GM18499 (cell line): ENCODE results near the gene LYAR.
"Not testable (repeated sequence)": the region's sequence is repeated elsewhere in the genome, so short reads cannot be mapped to it uniquely, and the experiment has no call there.

Experiments used
- ATAC-seq: cut with Tn5 transposase; IDR thresholded peaks from one replicate; pipeline ENCODE4 v1.9.1; 2021; ENCODE audit warnings: moderate number of reproducible peaks; ENCODE audit not compliant: insufficient read depth, unreplicated experiment

Gene LYAR

DNA sequence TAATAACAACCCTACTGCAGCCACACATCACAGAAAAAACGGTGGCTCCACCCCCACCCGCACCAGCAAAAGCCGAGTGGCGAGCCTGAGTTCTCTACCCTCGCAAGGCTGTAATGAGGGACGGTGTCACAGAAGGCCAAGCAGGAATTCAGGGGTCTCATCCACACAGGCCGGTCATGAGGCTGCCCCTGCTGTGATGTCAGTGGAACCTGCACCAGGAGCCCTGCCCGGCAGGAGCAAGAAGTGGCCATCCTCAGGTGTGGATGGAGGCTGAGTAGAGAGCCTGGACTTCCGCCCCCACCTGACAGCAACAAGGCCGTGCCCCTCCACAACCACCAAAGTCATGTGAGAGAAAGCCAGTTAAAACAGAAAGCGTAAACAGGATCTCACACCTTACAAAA, 20.6 kb downstream of the LYAR start:
- no peak for ATAC-seq

DNA sequence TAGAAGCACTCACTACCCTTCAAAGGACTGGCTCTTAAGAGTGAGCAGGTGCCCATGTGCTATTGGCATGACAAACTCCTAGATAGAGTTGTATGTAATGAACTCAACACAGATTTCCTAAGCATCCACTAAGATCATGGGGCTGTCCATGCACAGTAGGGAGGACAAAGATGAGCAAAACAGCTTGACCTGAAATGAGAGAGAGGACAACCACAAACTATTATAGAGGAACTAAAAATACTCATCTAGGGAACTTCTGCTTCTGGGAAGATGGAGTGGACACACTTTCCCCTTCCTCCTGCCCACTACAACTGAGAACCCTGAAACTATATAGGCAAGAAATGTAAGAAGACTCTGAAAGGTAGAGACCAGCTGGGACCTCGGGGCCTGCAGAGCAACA, 21.2 kb downstream of the LYAR start:
- no peak for ATAC-seq

DNA sequence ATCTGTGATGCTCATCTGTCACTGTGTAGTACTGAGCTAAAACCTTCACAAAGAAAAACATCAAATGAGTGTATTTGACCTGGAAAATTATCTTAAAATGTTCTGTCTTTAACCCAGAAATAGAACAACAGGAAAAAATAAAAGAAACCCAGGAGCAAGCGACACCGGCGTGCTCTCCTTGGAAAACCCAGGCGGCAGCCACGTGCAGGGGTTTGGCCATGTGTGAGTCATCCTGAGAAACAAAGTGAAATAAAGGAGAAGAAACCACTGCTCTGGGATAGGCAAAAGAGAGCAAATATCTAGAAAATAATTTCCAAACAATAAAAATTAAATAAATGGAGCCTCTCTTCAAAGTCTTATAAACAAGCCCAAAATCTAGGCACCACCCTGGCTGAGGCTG, 22.0 kb downstream of the LYAR start:
- no peak for ATAC-seq

DNA sequence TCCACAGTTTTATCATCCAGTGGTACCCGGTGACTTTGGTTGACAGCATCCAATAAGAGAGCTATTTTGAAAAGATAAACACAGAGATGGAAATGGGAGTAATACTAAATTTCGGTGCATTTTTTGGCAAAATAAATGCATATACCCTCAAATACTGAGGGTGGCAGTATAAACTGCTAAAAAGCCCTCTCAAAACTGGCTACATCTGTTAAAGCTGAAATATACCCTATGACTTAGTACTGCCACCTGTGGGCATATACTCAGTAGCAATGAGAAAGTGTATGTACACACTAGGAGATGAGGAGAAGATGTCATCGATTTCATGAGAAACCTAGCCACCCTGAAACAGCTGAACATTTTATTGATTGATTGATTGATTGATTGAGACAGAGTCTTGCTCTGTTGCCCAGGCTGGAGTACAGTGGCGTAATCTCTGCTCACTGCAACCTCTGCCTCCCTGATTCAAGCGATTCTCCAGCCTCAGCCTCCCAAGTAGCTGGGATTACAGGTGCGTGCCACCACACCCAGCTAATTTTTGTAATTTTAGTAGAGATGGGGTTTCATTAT, 29.7 kb downstream of the LYAR start:
- peak; percentile 63 for ATAC-seq

DNA sequence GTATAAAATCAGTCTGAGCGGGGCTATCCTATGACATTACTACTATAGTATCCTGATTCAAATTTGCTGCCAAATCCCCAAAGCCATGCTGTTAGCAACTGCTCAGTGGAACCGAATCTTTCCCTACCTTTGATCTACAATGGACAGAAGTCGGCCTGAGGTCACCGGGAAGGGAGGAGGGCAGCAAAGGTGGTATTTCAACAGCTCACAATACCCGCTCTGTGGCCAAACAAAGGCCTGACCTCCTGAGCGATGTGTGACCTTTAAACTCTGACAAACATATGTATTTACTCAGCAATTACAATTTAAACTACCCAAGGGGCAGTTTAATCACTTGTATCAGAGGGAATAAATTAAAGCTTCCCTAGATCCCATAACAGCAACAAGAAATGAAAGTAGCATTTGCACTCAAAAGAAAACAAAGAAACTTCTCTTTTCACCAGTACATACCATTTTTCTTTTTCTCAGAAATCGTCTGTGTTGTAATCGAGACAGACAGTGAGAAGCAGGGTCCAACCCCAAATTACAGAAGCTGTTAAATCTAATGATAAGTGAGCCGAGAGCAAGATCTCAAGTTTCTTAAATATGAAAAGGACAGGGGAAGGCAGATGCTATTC, 30.4 kb downstream of the LYAR start:
- ATAC-seq, result no peak

DNA sequence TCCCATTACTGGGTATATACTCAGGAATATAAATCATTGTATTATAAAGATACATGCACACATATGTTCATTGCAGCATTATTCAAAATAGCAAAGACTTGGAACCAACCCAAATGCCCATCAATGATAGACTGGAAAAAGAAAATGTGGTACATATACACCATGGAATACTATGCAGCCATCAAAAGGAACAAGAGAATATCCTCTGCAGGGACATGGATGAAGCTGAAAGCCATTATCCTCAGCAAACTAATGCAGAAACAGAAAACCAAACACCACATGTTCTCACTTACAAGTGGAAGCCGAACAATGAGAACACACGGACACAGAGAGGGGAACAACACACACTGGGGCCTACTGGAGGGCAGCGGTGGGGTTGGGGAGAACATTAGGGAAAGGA, 32.2 kb downstream of the LYAR start:
- not testable (repeated sequence) for ATAC-seq

DNA sequence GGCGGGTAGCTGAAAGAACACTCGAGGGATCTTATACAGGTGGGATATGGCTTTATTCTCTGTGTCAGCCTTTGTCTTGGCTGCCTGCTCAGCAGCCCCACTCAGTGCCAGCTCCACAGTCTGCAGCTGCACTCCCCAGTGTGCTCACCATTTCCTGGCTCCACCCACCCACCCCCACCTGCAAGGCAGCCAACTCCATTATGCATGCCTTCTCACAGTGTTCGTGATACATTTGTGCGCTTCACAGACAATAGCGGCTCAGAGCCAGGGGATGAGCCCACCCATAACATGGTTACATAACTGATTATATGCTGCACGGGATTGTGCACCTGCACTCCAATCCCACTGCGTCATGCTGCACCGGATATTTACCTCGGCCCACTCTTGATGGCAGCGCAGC, 33.2 kb downstream of the LYAR start:
- ATAC-seq, result no peak

DNA sequence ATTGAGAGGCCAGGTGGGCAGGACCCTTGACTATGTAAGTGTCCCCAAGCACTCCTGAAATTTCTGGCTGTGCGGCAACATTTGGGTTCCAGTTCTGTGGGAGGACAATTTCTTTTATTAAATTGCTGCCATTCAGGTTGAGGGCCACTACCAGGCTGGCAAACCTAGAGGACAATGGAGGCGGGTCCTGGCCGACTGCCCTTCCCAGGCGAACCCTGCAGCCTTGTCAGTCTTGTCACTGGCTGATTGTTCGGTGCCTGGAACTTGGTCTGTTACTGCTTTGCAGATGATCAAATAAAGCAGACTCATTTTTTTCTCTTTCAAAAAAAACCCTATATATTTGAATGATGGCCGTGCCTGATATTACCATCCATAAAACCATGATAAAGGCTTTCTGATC, 35.3 kb downstream of the LYAR start:
- ATAC-seq, result no peak

DNA sequence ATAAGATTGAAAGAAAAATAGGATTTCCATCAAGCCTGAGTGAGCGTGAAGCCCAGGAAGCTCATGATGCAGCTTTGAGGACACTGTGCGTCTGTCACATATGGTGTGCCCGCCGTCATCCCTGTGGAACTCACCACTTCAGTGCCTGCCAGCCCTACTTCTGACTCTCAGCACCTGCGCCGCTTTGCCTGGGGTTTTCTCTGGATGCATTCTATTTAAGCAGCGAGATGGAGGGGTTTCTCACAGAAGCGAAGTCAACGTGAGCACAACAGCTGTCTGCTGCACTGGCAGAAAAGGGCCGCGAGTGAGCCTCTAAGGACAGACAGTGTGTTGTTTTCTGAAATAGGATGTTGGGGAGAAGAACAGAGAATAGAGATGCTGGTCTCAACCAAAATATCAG, 35.8 kb downstream of the LYAR start:
- ATAC-seq, result no peak

DNA sequence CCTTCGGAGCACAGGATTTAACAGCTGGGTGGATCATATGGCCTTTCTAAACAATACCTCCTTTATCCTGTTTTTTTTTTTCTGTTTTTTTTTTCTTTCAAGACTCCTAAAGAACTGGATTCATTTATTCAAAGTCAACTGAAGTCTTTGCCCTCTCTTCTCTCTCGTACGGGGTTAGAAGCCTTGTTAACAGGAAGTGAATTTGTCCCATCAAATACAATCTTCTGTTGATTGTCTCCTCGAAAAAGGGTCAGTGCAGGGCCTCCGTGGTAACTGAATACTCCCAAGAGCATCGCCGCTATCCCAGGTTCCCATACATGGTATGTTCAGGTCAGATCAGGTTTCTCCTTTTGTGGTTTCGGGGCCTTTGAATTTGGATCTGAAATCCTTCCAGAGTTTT, 40.1 kb downstream of the LYAR start:
- ATAC-seq, result no peak

DNA sequence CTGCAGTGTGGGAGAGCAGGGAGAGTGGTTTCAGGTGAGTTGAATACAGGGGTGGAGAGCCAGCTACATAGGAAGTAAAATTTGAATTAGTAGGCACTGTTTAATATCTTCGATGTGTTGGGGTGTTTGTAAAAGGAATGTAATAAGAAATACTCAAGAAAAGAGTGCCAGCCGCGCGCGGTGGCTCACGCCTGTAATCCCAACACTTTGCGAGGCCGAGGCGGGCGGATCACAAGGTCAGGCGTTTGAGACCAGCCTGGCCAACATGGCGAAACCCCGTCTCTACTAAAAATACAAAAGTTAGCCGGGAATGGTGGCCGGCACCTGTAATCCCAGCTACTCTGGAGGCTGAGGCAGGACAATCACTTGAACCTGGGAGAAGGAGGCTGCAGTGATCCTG, 40.6 kb downstream of the LYAR start:
- ATAC-seq, result not testable (repeated sequence)

DNA sequence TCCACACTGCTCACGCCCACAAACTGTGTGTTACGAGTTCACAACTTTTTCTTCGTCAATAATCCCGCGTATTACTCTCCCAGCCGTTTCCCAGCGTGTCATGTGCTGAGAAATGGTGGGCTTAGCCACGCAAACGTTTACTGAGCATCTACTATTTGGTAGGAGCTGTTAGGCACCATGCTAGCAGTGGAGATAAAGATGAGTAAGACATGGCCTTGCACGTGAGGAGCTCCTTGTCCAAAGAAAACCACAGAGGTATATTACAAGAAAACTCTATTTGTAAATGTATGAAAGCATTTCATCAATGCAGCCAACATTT, 41.1 kb downstream of the LYAR start:
- ATAC-seq, result no peak

DNA sequence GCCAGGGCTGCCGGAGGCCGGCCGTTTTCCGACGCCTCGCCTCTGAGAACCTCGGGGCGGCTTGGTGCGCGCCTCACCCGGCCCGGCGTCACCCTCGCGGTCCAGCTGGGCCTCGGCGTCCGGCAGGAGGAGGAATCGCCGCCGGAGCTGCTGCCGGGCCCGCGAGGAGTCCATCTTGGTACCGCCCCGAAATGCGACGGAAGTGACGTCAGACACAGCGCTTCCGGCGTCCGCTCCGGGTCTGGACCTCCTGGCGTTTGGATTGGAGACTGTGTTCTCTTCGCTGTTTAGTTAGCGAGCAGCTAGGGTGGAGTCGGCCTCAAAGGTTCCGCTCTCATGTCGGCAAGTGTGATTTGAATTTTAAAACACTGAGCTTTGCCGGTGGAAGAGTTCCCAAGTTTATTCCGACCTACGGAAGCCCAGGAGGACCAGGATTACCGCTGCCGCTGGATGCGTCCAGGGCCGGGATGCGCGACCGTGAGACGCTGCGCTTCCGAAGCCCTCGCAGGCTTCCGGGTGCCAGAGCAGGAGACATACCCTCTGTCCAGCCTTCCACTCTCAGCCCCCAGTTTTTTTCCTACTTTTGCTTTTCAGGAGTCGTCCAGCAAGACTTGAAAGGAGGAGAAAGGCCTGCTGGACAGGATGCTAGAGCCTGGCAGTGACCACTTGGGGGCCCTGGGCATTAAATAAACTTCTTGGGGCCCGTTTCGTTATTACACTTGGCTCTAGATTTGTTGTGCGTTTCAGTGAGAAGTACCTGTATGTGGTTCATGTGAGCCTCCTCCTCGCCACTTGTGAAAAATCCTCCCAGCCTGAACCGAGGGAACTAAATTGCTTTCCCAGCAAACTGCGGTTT, 41.7 kb downstream of the LYAR start, which contains the start of gene TMEM128:
Gene TMEM128, minus strand, starts transcription at position 195 of the 856 bp plus-strand sequence. Its CDS starts 21 bp downstream, at position 174.
- peak; percentile 78 for ATAC-seq

DNA sequence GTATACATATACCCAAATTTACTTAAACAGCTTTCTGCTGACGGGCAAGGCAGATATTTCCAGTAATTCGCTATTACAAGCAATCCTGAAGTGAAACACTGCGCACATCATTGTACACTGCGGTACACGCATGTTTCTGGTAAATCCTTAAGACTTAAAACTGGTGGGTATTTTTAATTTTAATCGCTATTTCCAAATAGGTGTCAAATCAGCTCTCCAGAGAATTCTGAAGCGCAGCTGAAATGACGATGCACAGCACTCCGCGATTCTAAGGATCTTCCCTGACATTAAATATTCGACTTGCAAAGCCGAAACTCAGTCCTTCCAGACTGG, 42.3 kb downstream of the LYAR start:
- ATAC-seq, result no peak

DNA sequence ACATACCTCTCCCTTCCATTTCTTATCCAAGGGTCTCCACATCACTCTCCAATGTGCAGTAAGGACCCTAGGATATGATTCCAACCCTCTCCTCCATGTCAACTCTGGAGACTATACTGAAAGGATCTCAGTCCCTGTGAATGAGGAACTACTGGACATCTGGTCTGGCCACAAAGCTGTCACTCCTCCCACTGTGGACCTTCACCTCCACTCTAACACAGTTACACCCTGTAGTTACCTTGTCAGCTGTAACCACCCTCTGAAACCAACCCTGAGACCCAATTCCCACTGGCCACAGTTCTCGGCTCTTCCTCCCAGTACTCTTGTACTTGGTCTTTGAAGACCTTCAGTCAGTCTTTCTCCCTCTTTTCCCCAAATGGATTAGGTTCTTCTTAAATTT, 44.8 kb downstream of the LYAR start:
- ATAC-seq, result no peak

DNA sequence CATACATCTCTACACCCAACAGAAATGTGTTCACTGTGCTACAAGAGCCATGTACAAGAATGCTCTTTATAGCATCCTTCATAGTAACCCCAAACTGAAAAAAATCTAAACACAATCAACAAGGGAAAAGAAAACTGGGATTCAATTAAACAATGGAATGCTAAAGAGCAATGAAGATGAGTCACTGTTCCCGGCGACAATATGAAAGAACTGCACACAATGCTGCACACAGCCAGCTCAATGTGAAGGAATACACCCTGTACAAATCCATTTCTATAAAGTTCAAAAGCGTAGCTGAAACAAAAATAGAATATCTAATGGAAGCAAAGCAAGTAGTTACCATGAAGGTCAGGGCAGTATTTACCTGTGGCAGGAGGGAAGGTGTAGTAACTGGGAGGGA, 50.4 kb downstream of the LYAR start:
- not testable (repeated sequence) for ATAC-seq

DNA sequence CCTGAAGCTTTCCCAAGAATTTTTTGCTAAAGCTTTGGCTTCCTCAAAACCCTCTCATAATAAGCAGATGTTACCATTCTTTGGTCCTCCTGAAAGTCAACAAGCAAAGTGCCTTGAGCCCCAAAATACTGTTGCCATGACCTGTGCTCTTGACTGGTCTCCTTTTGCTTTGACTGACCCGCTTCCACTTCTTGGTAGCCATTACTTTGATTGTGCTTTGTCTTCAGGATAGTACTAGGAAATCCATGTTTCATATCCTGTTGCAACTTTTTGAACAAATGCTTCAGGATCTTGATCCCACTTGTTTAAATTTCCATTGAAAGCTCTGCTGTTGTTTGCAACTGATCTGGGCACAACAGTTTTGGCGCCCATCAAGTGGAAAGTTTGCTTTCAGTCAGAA, 56.3 kb downstream of the LYAR start:
- no peak for ATAC-seq

DNA sequence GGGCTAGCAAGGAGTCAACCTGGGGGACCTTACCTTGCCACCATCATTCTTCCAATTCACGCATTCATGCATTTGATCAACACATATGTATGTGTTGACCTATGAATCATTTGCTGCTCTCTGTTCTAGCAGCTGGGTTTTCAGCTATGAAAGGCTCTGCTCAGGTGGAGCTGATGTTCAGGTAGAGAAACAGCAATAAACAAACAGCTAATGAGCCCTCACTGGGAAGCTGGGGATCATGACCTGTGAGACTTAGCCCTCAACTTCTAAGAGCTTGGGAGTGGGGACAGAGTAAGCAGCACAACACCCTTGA, 61.6 kb downstream of the LYAR start:
- no peak for ATAC-seq

DNA sequence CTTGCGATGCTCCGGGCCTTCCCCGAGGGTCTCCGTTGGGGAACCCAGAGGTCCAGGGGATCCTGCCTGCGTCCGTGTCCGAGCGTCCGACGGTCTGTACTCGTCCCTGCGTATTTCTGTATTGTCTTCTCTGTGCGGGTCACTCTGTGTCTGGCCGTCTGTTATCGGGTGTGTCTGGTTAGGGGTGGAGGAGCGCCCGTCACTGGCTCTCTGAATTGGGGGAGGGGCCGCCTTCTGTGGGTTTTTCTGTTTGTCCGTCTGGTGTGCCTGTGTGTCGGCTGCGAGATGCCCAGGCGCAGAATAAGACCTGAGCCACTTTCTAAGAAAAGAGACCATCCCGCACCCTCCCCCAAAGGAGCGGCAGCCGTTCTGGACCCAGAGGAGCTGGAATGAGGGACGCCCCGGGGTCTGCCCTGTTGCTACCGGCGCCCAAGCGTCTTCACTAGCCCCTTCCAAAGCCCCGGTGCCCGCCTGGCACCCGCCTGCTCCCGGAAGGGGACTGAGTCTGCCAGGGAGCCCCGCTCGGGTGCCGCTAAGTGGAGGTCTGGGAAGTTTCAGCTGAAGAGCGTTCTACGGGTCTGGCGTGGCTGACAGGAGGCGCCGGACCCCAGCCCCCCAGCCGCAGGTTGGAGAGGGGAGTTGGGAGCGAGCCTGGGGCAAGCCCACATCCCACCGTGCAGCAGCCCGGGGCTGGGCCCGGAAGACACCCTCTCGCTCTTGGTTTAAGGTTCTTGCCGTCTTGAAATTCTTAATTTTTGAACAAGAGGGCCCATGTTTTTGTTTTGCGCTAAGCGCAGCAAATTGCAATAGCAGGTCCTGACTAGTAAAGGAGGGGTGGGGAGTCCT, 62.2 kb downstream of the LYAR start:
- ATAC-seq, result no peak

DNA sequence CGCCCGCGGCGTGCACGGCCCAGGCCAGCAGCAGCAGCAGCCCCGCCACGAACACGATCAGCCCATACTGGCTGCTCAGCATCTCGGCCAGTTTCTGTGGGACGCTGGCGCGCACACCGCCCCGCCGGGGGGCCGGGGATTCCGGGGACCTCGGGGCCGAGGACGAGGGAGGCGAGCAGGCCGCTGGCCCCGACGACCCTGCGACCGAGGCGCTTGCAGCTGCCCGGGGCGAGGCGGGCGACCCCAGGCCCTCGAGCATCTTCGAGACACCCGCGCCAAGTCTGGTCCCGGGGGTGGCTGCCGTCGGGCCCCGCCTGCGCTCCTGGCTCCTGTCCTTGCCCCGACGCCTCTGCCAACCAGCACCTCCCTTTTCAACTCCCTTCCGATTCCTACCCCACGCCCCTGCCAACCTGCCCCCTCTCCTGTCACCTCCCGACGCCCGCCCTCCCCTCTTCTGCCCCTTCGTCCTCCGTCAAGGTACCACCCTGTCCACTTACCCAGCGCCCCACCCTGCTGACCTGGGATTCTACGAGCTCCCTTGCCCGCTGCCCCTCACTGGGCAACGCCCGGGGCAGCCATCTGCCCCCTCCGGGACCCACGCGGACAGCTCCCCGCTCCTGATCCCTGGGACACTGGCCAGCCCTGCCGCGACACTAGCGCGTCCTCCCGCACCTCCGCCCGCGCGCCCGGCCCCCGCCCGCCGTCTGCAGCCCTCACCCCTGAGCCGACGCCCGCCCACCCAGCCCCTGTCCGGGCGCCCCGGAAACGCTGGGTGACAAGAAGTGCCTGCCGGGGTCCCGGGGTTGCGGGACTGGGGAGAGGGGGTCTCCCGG, 63.1 kb downstream of the LYAR start, which contains the start of gene OTOP1:
Gene OTOP1, minus strand, starts transcription at position 324 of the 833 bp plus-strand sequence. Its CDS starts 65 bp downstream, at position 259.
- ATAC-seq, result no peak
